ENCODE results near the gene ANKRD26.

The ANKRD26 gene

DNA sequence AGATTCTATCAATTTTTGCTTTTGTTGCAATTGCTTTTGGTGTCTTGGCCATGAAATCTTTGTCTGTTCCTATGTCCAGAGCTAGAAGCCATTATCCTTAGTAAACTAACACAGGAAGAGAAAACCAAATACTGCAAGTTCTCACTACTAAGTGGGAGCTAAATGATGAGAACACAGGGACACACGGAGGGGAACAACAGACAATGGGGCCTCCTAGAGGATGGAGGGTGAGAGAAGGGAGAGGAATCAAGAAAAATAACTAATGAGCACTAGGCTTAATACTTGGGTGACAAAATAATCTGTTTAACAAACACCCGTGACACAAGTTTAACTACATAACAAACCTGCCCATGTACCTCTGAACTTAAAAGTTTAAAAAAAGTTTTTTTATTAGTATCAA is 78.2 kb downstream of the ANKRD26 start:
- in situ Hi-C loops (cut with MboI; ENCODE audit: low sequenced_read_pairs), result no loop called here

GRCh38 chr10:27020243-27020642 is 80.1 kb downstream of the ANKRD26 start:
- in situ Hi-C loops (cut with MboI; ENCODE audit: low sequenced_read_pairs), result no loop called here

- in situ Hi-C loops (cut with MboI; ENCODE audit: low sequenced_read_pairs), result no loop called here
Measured at GRCh38 chr10:27019827-27020226, 80.5 kb downstream of the ANKRD26 start.

- in situ Hi-C loops (cut with MboI; ENCODE audit: low sequenced_read_pairs), result no loop called here
Measured at GRCh38 chr10:26997610-26998009, 102.7 kb downstream of the ANKRD26 start.

- in situ Hi-C loops (cut with MboI; ENCODE audit: low sequenced_read_pairs), result no loop called here
Measured at GRCh38 chr10:26994743-26995142, 105.6 kb downstream of the ANKRD26 start.

DNA sequence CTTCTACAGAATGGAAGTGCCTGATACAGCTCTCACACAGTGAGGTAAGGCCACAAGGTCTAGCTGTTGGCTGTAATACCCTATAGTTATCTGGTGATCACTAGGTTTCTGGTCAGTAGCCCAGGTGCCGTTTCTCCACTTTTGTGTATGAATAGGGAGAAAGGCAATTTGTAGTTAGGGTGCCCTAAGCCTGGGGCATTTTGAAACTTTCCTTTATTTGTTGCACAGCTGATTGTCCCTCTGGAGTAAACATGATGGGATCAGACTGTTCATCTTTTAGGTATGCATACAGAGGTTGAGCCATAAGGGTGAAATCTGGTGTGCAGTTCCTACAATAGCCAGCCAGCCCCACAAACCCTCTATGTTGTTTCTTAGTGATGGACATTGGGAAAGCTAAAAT is 112.4 kb downstream of the ANKRD26 start:
- in situ Hi-C loops (cut with MboI; ENCODE audit: low sequenced_read_pairs), result no loop called here

- in situ Hi-C loops (cut with MboI; ENCODE audit: low sequenced_read_pairs), result no loop called here
Measured at GRCh38 chr10:26983156-26983555, 117.1 kb downstream of the ANKRD26 start.

DNA sequence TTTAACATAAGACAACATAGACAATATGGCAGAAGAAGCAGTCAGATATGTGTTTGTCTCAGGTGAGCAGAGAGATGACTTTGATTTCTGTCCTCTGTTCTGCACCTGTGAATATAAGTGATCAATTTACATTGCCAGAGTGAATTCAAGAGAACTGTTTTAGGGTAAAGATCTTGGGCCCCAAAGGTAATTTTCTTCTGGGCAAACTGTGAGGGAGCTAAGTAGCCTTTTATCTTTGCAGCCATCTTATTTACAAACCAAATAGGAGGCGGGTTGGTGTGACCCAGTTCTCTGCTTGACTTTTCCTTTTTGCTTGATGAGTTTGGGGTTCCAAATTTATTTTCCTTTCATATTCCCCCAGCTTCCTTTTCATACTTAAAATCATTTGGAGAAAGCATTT is 118.2 kb downstream of the ANKRD26 start:
- in situ Hi-C loops (cut with MboI; ENCODE audit: low sequenced_read_pairs), result no loop called here

DNA sequence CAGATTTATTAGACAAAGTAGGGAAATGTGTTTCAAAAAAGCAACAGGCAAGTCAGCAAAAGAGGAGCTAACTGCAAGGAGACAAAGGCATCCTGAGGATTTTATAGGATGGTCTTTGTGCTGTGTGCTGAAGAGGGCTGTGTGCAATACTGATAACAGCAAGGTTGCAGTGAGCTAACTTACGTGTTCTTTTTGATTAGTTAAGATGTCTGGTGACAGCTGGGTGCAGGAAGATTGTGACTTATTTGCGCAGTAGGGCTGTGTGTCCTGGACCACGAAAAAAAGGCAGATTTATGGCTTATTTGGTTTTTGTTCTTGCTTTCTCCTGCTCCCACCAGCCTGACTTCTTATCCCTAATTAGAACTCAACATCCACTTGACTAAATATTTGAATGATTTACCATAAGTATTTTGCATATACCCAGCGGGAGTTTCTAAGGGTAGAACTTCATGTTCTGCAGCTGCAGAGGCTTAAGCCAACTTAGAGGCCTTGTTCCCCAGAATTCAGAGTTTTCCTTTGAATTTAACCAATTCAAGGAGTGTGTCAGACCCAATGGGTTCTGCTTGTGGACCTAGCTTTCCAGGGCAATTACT is 119.0 kb downstream of the ANKRD26 start:
- in situ Hi-C loops (cut with MboI; ENCODE audit: low sequenced_read_pairs), result no loop called here

DNA sequence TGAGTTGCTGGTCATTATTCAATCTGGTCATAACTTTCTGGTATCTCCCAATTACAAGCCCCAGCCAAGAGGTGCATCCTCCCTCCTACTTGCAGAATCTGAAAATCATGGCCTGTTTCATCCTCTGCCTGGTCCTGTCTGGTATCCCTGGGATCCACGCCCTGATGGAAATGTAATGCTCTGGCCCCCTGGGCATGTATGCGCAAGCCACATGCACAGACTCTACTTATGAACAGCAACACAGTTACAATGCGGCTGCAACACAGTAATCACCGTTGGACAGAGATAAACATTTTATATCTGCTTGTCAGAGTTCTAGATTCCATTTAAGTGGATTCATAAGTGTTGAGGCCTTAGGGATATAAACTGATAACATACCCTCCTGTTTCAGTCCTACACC is 121.8 kb downstream of the ANKRD26 start:
- in situ Hi-C loops (cut with MboI; ENCODE audit: low sequenced_read_pairs), result no loop called here

DNA sequence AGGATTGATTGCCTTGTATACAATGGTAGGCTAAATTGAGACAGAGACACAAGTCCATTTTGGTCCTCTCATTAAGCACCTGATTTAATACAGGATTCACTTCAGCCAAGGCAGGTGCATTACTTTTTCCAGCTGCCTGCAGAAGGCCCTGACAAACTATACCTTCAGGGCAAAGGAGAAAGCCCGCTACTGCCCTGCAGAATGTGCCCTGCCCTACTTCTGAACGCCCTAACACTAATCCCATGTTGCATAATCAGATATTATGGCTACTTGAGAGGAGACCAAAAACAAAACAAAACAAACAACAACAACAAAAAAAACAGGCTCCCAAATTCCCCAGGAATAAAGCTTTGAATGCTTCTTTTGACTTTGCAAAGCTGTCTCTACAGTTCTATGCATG is 122.7 kb downstream of the ANKRD26 start:
- in situ Hi-C loops (cut with MboI; ENCODE audit: low sequenced_read_pairs), result no loop called here

DNA sequence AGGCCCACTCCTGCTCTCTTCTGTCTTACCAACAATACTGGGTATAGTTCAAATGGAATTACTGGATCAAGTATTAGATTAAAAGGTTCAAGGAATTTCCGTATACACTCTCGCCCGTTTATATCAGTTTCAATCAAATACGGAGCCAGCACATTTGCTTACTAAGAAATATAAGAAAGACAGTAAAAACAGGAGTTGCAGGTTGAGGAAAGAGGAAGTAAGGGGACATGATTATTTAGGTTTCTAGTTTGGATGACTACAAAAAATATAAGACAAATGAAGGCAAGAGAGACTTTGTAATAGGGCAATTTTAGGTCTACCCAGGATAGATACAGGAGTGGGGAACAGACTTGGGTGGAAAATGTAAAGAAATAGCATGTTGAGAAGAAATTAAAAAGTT is 129.6 kb downstream of the ANKRD26 start:
- in situ Hi-C loops (cut with MboI; ENCODE audit: low sequenced_read_pairs), result no loop called here

GRCh38 chr10:26969145-26969926 is 131.0 kb downstream of the ANKRD26 start:
- in situ Hi-C loops (cut with MboI; ENCODE audit: low sequenced_read_pairs), result no loop called here

GRCh38 chr10:26962835-26963234 is 137.5 kb downstream of the ANKRD26 start:
- in situ Hi-C loops (cut with MboI; ENCODE audit: low sequenced_read_pairs), result no loop called here

DNA sequence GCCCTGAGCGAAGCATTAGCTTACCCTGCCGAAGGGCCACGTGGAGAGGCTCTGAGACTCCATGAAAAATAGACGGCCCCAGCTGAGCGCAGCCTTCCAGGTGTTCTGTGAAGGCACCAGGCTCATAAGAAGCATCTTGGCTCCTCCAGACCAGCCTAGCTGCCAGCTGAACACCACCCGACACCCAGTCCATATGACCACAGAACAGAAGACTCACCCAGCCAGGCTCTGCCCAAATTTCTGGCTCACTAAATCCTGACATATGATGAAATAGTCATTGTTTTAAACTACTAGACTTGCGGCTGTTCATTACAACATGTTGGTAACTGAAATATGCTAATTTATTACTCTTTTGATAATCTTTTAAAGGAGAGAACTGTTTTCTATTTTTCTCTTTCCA is 140.0 kb downstream of the ANKRD26 start:
- in situ Hi-C loops (cut with MboI; ENCODE audit: low sequenced_read_pairs), result no loop called here

DNA sequence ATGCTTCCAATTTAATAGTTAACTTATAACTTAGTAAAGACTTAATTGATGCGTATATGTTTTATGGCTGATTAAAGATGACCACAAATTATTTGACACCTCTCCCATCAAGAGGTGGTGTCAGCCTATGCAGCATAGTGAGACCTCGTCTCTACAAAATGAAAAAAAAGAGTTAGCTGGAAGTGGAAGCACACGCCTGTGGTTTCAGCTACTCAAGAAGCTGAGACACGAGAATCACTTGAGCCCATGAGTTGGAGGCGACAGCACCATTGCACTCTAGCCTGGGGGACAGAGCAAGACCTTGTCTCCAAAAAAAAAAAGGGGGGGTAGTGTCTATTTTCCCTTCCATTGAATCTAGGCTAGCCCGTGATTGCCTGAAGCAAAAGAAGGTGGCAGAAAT is 140.5 kb downstream of the ANKRD26 start:
- in situ Hi-C loops (cut with MboI; ENCODE audit: low sequenced_read_pairs), result no loop called here
